Activated CD4-positive, CD25-positive, alpha-beta regulatory T cell treated with anti-CD3 and anti-CD28 coated beads, Interleukin-2, amount 50 U/mL, for 16 hours (primary cell): ENCODE measurements around the gene ZNF285.
"Not testable (repeated sequence)": the region's sequence is repeated elsewhere in the genome, so short reads cannot be mapped to it uniquely, and the experiment has no call there.

Experiments
- DNase-seq: peaks from one replicate; pipeline ENCODE4 v3.0.0-alpha.2; 2020; ENCODE audit warnings: low read depth, low spot score

Gene ZNF285

GRCh38 chr19:44401139-44402115 is at the start of gene ZNF285:
TSS of gene ZNF285 (minus strand) at chr19:44401608. CDS start at chr19:44397213, 4,395 bp downstream.
- DNase-seq: peak; percentile 28

- peak; percentile 21 for DNase-seq
These were observed 46.7 kb upstream of the ZNF285 start, which contains the start of gene ZNF229 for GRCh38 chr19:44447916-44448674. TSS of gene ZNF229 (minus strand) at chr19:44448472. CDS start at chr19:44442847, 5,625 bp downstream.

GRCh38 chr19:44438441-44438840 is 37.0 kb upstream of the ZNF285 start:
- DNase-seq: no peak

GRCh38 chr19:44435441-44435840 is 34.0 kb upstream of the ZNF285 start:
- DNase-seq: no peak

GRCh38 chr19:44430956-44431355 is 29.5 kb upstream of the ZNF285 start:
- DNase-seq: no peak

- not testable (repeated sequence) for DNase-seq
These were observed 14.1 kb upstream of the ZNF285 start for GRCh38 chr19:44415553-44415952.

- DNase-seq: not testable (repeated sequence)
These were observed 12.1 kb downstream of the ZNF285 start for GRCh38 chr19:44389268-44389667.

- DNase-seq: no peak
These were observed 26.6 kb downstream of the ZNF285 start for GRCh38 chr19:44374789-44375188.

GRCh38 chr19:44371815-44372480 is 29.5 kb downstream of the ZNF285 start:
- DNase-seq: no peak

GRCh38 chr19:44367024-44367423 is 34.4 kb downstream of the ZNF285 start:
- DNase-seq: no peak

GRCh38 chr19:44356383-44357111 is 44.9 kb downstream of the ZNF285 start, which contains the start of gene ZNF112:
TSS of gene ZNF112 (minus strand) at chr19:44356680. CDS start at chr19:44340539, 16,141 bp downstream.
- DNase-seq: no peak

- DNase-seq: no peak
These were observed 54.9 kb downstream of the ZNF285 start for GRCh38 chr19:44346556-44346955.

GRCh38 chr19:44345959-44346358 is 55.4 kb downstream of the ZNF285 start:
- DNase-seq: no peak

GRCh38 chr19:44344255-44344654 is 57.2 kb downstream of the ZNF285 start:
- no peak for DNase-seq

GRCh38 chr19:44341794-44342193 is 59.6 kb downstream of the ZNF285 start:
- DNase-seq: no peak

- DNase-seq: not testable (repeated sequence)
These were observed 66.8 kb downstream of the ZNF285 start for GRCh38 chr19:44334639-44335038.
